Ovary (tissue), 9 donors: Measurements from ENCODE around the gene KNDC1. TPM values are rescaled to one million over a fixed set of nuclear protein-coding genes. Genes with fewer than 3 reads are reported as not detected.

Source experiments
- DNase-seq, 5 donors: peaks; one replicate each; pipeline ENCODE4 v3.0.0-alpha.2; 2019 to 2020
- H3K27ac ChIP-seq, 2 donors: fragments of 200-600 bp; one replicate each; pipeline versions ENCODE4 v1.5.1 to v1.8.0; 2019 to 2022
- H3K27me3 ChIP-seq: fragments of 200-600 bp; one replicate; pipeline ENCODE4 v1.8.0; 2022
- H3K36me3 ChIP-seq: fragments of 200-600 bp; sonication (generic); one replicate; pipeline ENCODE4 v1.5.1; 2019
- H3K4me1 ChIP-seq: one replicate; pipeline ENCODE4 v1.8.1; 2013; ENCODE audit warnings: mild to moderate bottlenecking, moderate library complexity; ENCODE audit not compliant: insufficient read depth
- H3K4me3 ChIP-seq: fragments of 200-600 bp; sonication (generic); one replicate; pipeline ENCODE4 v1.5.1; 2017
- H3K9me3 ChIP-seq, 2 donors: fragments of 200-600 bp in 1 of 2; sonication (generic) in 1 of 2; one replicate each; pipeline versions ENCODE4 v1.5.1 to v1.8.1; 2013 to 2019; ENCODE audit warnings: mild to moderate bottlenecking in 1 of 2, moderate library complexity in 1 of 2
- EP300 ChIP-seq: sonication (generic); formaldehyde crosslinking; IDR thresholded peaks from one replicate; pipeline ENCODE4 v1.6.1; 2017; ENCODE audit warnings: antibody characterized with exemption
- POLR2A ChIP-seq: fragments of 450-650 bp; IDR thresholded peaks from one replicate; pipeline ENCODE4 v1.6.1; 2017; ENCODE audit warnings: antibody characterized with exemption, mild to moderate bottlenecking, moderate library complexity
- WGBS, 3 donors: extraction: QIAGEN DNeasy Blood & Tissue Kit in 1 of 3; methylation state at CpG; one replicate each; pipeline versions ENCODE4 v1.1.5 to v1.1.7; 2013 to 2017; 5-methylcytosine and 5-hydroxymethylcytosine counted together
- intact Hi-C, 4 donors: fragments of 100-400 bp; cut with DNase I; formaldehyde crosslinking; loops; one replicate each; pipeline versions ENCODE4 v1.11.0 to v1.15.1; 2022 to 2023
- polyA plus RNA-seq, 2 donors: library from polyadenylated mRNA; stranded (reverse); fragments of 200-250 nt in 1 of 2; fragments of 350-450 nt in 1 of 2; fragmentation: Illumina TruSeq in 1 of 2; extraction: RNeasy Lipid Tissue Mini Kit (QIAGEN cat#74804) in 1 of 2; gene quantifications; one replicate each; pipeline ENCODE4 v1.2.3, GENCODE V29; 2013 to 2014
- total RNA-seq, 7 donors: library from RNA; depleted of rRNA in 2 of 7; stranded (reverse); fragments of >200 nt in 2 of 7; fragmentation: NEBNext Ultra II Directional in 3 of 7; extraction: Animal tissue kit (Norgen Biotek cat#: 25700) in 3 of 7; gene quantifications; one replicate each; pipeline versions ENCODE4 v1.1.0 to v1.2.4, GENCODE V29; 2016 to 2023
- TF ChIP-seq, protein P1 (sequence below), 3 donors: fragments of 450-650 bp in 2 of 3; fragments of 200-600 bp in 1 of 3; IDR thresholded peaks; one replicate each; pipeline versions ENCODE4 v1.5.1 to v1.8.0; 2016 to 2022; ENCODE audit warnings: antibody characterized with exemption in 3 of 3, mild to moderate bottlenecking in 1 of 3
- donor health status: DM: no; HTN: no; CAD: no; lungs with moderate emphysema.
- donor health status: DM: no; HTN: no; CAD: no.
- donor health status: Bipolar disorder and iron deficiency.
- donor health status: DM: yes; HTN: yes; CAD: no.
- donor health status: DM: no; HTN: no; CAD: no.
- donor health status: DM: yes; HTN: yes; CAD: no.

Gene KNDC1
- total and polyA plus RNA-seq, 9 donors, result 0.67 to 34.9 (median 16.6) TPM

DNA sequence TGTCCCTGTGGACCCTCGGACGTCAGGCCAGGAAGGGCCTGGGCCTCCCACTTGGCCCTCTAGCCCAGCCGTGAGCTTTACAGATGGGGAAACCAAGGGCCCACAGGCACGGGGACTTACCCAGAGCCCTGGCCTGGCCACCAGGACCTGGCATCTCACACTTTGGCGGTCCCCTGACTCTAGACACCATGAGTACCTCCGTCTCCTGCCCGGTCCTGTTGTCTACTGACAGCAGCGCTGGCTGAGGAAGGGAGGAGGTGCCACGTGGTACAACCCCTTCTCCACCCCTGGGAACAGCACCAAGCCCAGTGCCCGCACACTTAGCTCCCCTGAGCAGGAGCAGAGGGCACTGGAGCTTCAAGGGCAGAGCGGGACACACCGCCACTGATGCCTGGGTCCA is 46.2 kb upstream of the KNDC1 start:
- TF ChIP-seq EP300 (no peak), POLR2A (no peak)
- TF ChIP-seq, protein P1, sequence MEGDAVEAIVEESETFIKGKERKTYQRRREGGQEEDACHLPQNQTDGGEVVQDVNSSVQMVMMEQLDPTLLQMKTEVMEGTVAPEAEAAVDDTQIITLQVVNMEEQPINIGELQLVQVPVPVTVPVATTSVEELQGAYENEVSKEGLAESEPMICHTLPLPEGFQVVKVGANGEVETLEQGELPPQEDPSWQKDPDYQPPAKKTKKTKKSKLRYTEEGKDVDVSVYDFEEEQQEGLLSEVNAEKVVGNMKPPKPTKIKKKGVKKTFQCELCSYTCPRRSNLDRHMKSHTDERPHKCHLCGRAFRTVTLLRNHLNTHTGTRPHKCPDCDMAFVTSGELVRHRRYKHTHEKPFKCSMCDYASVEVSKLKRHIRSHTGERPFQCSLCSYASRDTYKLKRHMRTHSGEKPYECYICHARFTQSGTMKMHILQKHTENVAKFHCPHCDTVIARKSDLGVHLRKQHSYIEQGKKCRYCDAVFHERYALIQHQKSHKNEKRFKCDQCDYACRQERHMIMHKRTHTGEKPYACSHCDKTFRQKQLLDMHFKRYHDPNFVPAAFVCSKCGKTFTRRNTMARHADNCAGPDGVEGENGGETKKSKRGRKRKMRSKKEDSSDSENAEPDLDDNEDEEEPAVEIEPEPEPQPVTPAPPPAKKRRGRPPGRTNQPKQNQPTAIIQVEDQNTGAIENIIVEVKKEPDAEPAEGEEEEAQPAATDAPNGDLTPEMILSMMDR (IDR thresholded peaks at IDR 0.05), result no peak
- no peaks in the 10 kb centered on the region for H3K27me3 ChIP-seq
- H3K9me3 ChIP-seq, result peaks cover 0 to 9% of the 10 kb centered on the region in 2 donors
- no peak for DNase-seq
- intact Hi-C loops, result no loop called here
- H3K36me3 ChIP-seq, result no peaks in the 10 kb centered on the region
- no peaks in the 10 kb centered on the region for H3K4me1 ChIP-seq
- WGBS, 3 donors, result 88 to 90% (median 89%) methylated on average over 12 of the region's 12 CpGs
- H3K27ac ChIP-seq, result no peak overlapping the region
- H3K4me3 ChIP-seq, result no peak overlapping the region

DNA sequence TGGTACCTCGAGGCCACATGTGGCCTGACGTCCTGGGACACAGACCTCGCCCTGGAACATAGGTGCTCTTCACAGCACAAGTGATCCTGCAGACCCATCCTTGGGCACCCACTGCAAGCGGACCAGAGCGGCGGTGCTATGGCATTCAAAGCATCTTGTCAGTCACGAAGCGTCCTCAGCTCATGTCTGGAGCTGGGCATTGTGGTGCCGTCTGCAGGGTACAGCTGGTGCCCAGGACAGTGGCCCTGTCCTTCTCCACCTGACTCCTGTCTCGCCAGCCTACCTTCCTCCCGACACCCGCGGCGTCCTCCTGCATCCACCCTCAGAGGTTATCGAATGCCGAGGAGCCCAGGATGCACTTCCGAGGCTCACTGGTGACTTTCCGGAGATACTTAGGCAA is 45.8 kb upstream of the KNDC1 start:
- intact Hi-C loops, result no loop called here
- Histone ChIP-seq H3K4me3 (no peak overlapping the region), H3K27ac (no peak overlapping the region), H3K27me3 (no peaks in the 10 kb centered on the region), H3K9me3 (peaks cover 0 to 7% of the 10 kb centered on the region in 2 donors), H3K36me3 (no peaks in the 10 kb centered on the region), H3K4me1 (no peaks in the 10 kb centered on the region)
- no peak for DNase-seq
- WGBS, 3 donors, result 88 to 91% (median 90%) methylated on average over 18 of the region's 18 CpGs
- TF ChIP-seq EP300, result no peak
- TF ChIP-seq, protein P1 (IDR thresholded peaks at IDR 0.05), result no peak
- TF ChIP-seq POLR2A, result no peak

DNA sequence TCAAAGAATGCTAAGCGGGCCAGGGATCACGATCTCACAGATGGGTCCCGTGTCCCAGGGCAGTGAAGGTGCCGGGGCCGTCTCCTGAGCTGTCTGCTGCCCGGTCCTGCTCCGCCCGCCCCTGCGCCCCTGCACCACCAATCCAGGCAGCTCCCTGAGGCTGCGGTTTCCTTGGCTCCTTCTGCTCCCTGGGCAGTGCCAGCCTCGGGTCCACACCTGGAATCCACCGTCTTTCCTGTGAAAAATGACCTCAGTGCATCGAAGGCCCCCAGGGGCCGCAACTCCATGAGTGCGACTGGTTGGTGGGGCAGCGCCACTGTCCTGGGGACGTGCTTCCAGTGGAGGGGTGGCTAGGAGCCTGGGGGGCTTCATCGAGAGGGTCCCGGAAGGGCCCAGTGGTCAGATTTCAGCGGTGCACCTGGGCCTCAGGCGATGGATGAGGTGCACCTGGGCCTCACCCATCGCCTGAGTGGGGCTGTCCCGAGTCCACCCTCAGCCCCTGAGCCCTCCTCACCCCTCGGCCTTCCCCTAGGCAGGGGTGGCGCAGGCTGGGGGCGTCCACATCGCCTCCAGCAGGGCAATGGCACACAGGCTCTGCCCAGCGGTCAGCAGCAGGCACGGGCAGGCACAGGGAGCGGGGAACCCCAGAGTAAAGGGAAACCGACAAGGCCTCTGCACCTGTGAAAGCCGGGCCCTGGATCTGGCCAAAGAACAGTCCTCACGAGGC is 45.1 kb upstream of the KNDC1 start:
- TF ChIP-seq, protein P1 (IDR thresholded peaks at IDR 0.05), result no peak
- no peak for TF ChIP-seq POLR2A
- TF ChIP-seq EP300, result no peak
- 87 to 90% (median 89%) methylated on average over 26 to 33 of the region's 33 CpGs for WGBS, 3 donors

DNA sequence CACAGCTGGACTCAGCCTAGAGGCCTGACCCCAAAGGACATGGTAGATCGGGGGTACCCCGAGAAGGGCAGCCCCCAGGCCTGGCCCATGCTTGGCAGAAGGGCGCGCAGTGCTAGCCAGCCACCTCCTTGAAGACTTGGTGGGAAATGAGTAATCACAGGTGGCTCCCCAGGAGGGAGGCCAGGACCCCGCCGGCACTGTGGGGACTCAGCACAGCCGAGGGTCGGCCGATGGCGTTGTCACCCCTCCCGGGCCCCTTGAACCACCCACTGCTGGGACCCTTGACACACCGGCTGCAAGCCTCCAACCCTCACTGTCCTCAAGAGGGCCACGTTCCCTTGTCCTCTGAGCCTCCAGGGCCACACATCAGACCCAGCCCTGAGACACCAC is 44.6 kb upstream of the KNDC1 start:
- Histone ChIP-seq H3K27ac (no peak overlapping the region), H3K4me3 (no peak overlapping the region), H3K4me1 (no peaks in the 10 kb centered on the region), H3K27me3 (no peaks in the 10 kb centered on the region), H3K9me3 (no peaks in the 10 kb centered on the region), H3K36me3 (no peaks in the 10 kb centered on the region)
- intact Hi-C loops, result no loop called here
- no peak for DNase-seq
- WGBS, 3 donors, result 75 to 79% (median 79%) methylated on average over 13 of the region's 13 CpGs
- TF ChIP-seq, protein P1 (IDR thresholded peaks at IDR 0.05), result no peak
- TF ChIP-seq EP300, result no peak
- TF ChIP-seq POLR2A, result no peak

More for the DNA sequence above, 45.1 kb upstream of the KNDC1 start:
- Histone ChIP-seq H3K4me3 (no peak overlapping the region), H3K27ac (no peak overlapping the region), H3K4me1 (no peaks in the 10 kb centered on the region), H3K27me3 (no peaks in the 10 kb centered on the region), H3K9me3 (peaks cover 0 to 3% of the 10 kb centered on the region in 2 donors), H3K36me3 (no peaks in the 10 kb centered on the region)
- intact Hi-C loops, result no loop called here
- no peak for DNase-seq
